A549 (cell line): ENCODE data around the gene PDGFD. TPM values are rescaled to one million over a fixed set of nuclear protein-coding genes. Genes with fewer than 3 reads are reported as not detected.

Experiments used
- ATAC-seq, 2 experiments: fragments of 200-7000 bp in 1 of 2; fragments of >200 bp in 1 of 2; cut with Nextera tagmentation in 1 of 2; cut with Tn5 transposase in 1 of 2; 3 replicates each; pipeline versions ENCODE4 v1.8.0 to v1.9.1; 2018 to 2020; ENCODE audit warnings: mild to moderate bottlenecking in 1 of 2, moderate library complexity in 1 of 2
- CTCF ChIA-PET: fragments of 300-600 bp; sonication (Branson Sonifier 250); formaldehyde crosslinking; extraction: SDS; loops from one replicate; lab custom pipeline; 2021; ENCODE audit warnings: antibody characterized with exemption, inconsistent platforms; lab: Yijun Ruan, JAX
- POLR2A ChIA-PET: fragments of 350-600 bp; formaldehyde crosslinking; extraction: SDS; loops from one replicate; lab custom pipeline; 2021; ENCODE audit warnings: antibody characterized with exemption, inconsistent platforms; lab: Yijun Ruan, JAX
- DNase-seq, 2 experiments: peaks; one replicate each; pipeline versions ENCODE4 v3.0.0 to v3.0.0-alpha.2; 2011 to 2016; ENCODE audit warnings: low read depth in 1 of 2, low spot score in 1 of 2
- FAIRE-seq: peaks from 2 replicates; lab custom pipeline; 2011; peaks lifted over from hg19 to GRCh38; lab: Jason Lieb, UNC
- H3K27ac ChIP-seq, 2 experiments: fragments of >200 bp; sonication (Bioruptor Twin); formaldehyde crosslinking; 3 replicates each; pipeline ENCODE4 v1.5.1; 2016 to 2017
- H3K4me1 ChIP-seq: fragments of >200 bp; sonication (Bioruptor Twin); formaldehyde crosslinking; 3 replicates; pipeline ENCODE4 v1.6.1; 2016
- H3K4me2 ChIP-seq: fragments of >200 bp; sonication (Bioruptor Twin); formaldehyde crosslinking; 3 replicates; pipeline ENCODE4 v1.6.1; 2016
- H3K4me3 ChIP-seq: fragments of >200 bp; sonication (Bioruptor Twin); formaldehyde crosslinking; 3 replicates; pipeline ENCODE4 v1.5.1; 2016
- H3K9me3 ChIP-seq: fragments of >200 bp; sonication (Bioruptor Twin); formaldehyde crosslinking; 3 replicates; pipeline ENCODE4 v1.6.1; 2016
- BHLHE40 ChIP-seq: IDR thresholded peaks from 2 replicates; pipeline ENCODE4 v1.6.1; 2012; ENCODE audit warnings: low read depth, low read length, inconsistent platforms
- CBX8 ChIP-seq: fragments of 200-600 bp; sonication (generic); IDR thresholded peaks from 2 replicates; pipeline ENCODE4 v1.6.1; 2016
- CHD4 ChIP-seq: fragments of 200-600 bp; sonication (generic); IDR thresholded peaks from 2 replicates; pipeline ENCODE4 v1.6.1; 2016; ENCODE audit warnings: antibody characterized with exemption, mild to moderate bottlenecking, borderline replicate concordance
- EHMT2 ChIP-seq: fragments of 200-600 bp; sonication (generic); IDR thresholded peaks from 2 replicates; pipeline ENCODE4 v1.6.1; 2016; ENCODE audit warnings: antibody characterized with exemption, low read depth, mild to moderate bottlenecking, moderate library complexity
- ESRRA ChIP-seq: fragments of 150-350 bp; IDR thresholded peaks from 2 replicates; pipeline ENCODE4 v1.6.1; 2014; ENCODE audit warnings: mild to moderate bottlenecking, low read length, borderline replicate concordance
- FOSL2 ChIP-seq, 2 experiments: fragments of 450-650 bp in 1 of 2; fragments of >200 bp in 1 of 2; sonication (Bioruptor Twin) in 1 of 2; formaldehyde crosslinking; IDR thresholded peaks; 2 replicates each; pipeline versions ENCODE4 v1.5.0 to v1.6.1; 2016 to 2020; ENCODE audit warnings: mild to moderate bottlenecking in 1 of 2, moderate library complexity in 1 of 2
- FOXS1 ChIP-seq: fragments of 250-450 bp; sonication (Bioruptor Pico); IDR thresholded peaks from 2 replicates; pipeline ENCODE4 v1.5.0; 2020; ENCODE audit warnings: mild to moderate bottlenecking, moderate library complexity
- HOXA7 ChIP-seq: fragments of 250-450 bp; sonication (Bioruptor Pico); IDR thresholded peaks from 2 replicates; pipeline ENCODE4 v1.5.0; 2020; ENCODE audit warnings: mild to moderate bottlenecking, moderate library complexity
- HOXB13 ChIP-seq: fragments of 250-450 bp; sonication (Bioruptor Pico); IDR thresholded peaks from 2 replicates; pipeline ENCODE4 v1.5.0; 2020; ENCODE audit warnings: low read depth, mild to moderate bottlenecking, moderate library complexity
- MAFK ChIP-seq: fragments of 450-650 bp; IDR thresholded peaks from 2 replicates; pipeline ENCODE4 v1.6.1; 2014; ENCODE audit not compliant: partially characterized antibody
- PHF8 ChIP-seq: fragments of 200-600 bp; sonication (generic); IDR thresholded peaks from 2 replicates; pipeline ENCODE4 v1.6.1; 2016; ENCODE audit warnings: low read depth, mild to moderate bottlenecking, antibody characterized with exemption, moderate library complexity, borderline replicate concordance
- POLR2AphosphoS2 ChIP-seq: conservative IDR thresholded peaks from 2 replicates; pipeline ENCODE4 v1.6.1; 2012; ENCODE audit warnings: low read length, improper control_type of control experiment, inconsistent platforms
- RCOR1 ChIP-seq: fragments of 150-350 bp; IDR thresholded peaks from 2 replicates; pipeline ENCODE4 v1.6.1; 2014; ENCODE audit warnings: antibody characterized with exemption, low read length, low read depth
- RFX5 ChIP-seq: fragments of 450-650 bp; IDR thresholded peaks from 2 replicates; pipeline ENCODE4 v1.7.1; 2014; ENCODE audit warnings: antibody characterized with exemption, mild to moderate bottlenecking, moderate library complexity
- SREBF2 ChIP-seq: fragments of 450-650 bp; IDR thresholded peaks from 2 replicates; pipeline ENCODE4 v1.6.1; 2014; ENCODE audit warnings: mild to moderate bottlenecking, moderate library complexity
- TFCP2L1 ChIP-seq: fragments of 250-450 bp; sonication (Bioruptor Pico); IDR thresholded peaks from 2 replicates; pipeline ENCODE4 v1.5.0; 2021; ENCODE audit warnings: mild to moderate bottlenecking
- ZSCAN20 ChIP-seq: fragments of 250-450 bp; sonication (Bioruptor Pico); IDR thresholded peaks from 2 replicates; pipeline ENCODE4 v1.8.0; 2022; ENCODE audit warnings: mild to moderate bottlenecking, moderate library complexity
- WGBS: methylation state at CpG from one replicate; pipeline ENCODE4 v1.1.6; 2017; ENCODE audit errors: missing lambda C conversion rate; 5-methylcytosine and 5-hydroxymethylcytosine counted together
- polyA plus RNA-seq, 4 experiments: library from polyadenylated mRNA; depleted of rRNA in 3 of 4; stranded (reverse); fragments of >200 nt; fragmentation: RNase III in 1 of 4; extraction: RNeasy Plus Mini Kit Qiagen cat#74134 plus additional on column Dnase treatment in 1 of 4; gene quantifications; 2 replicates in 3 of 4; 3 replicates in 1 of 4; pipeline ENCODE4 v1.2.3, GENCODE V29; 2011 to 2017
- TF ChIP-seq, protein P1 (sequence below): fragments of 200-600 bp; sonication (generic); IDR thresholded peaks from 2 replicates; pipeline ENCODE4 v1.6.1; 2016; ENCODE audit warnings: antibody characterized with exemption, mild to moderate bottlenecking, moderate library complexity
- TF ChIP-seq, protein P2 (sequence below): IDR thresholded peaks from 2 replicates; pipeline ENCODE4 v1.6.1; 2012
- TF ChIP-seq, protein P3 (sequence below): fragments of >200 bp; sonication (Bioruptor Twin); formaldehyde crosslinking; IDR thresholded peaks from 2 replicates; pipeline ENCODE4 v1.6.1; 2016
- TF ChIP-seq, protein P4 (sequence below): fragments of >200 bp; sonication (Bioruptor Twin); formaldehyde crosslinking; IDR thresholded peaks from 3 replicates; pipeline ENCODE4 v1.6.1; 2016

Gene PDGFD
- polyA plus RNA-seq, 2 of the 4 experiments (the other 2 are of a cell fraction) = 11.1 to 29.7 TPM

DNA sequence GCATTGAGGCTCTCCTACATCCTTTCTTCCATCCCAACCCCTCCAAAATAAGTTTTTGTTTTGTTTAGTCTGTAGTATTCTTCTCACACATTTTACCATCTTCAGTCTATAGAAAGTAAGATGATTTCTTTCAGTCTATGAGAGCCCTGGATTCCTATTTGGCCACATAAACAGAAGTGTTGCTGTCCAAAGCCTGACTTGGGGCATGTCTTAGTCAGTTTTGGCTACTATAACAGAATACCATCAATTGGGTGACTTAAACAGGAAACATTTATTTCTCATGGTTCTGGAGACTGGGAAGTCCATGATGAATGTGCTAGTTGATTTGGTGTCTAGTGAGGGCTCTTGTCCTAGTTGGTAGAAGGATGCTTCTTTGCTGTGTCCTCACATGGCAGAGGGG lies 274.3 kb downstream of the PDGFD start:
- FAIRE-seq = no peak
- POLR2A ChIA-PET = no interaction called here
- TF ChIP-seq, protein P1, sequence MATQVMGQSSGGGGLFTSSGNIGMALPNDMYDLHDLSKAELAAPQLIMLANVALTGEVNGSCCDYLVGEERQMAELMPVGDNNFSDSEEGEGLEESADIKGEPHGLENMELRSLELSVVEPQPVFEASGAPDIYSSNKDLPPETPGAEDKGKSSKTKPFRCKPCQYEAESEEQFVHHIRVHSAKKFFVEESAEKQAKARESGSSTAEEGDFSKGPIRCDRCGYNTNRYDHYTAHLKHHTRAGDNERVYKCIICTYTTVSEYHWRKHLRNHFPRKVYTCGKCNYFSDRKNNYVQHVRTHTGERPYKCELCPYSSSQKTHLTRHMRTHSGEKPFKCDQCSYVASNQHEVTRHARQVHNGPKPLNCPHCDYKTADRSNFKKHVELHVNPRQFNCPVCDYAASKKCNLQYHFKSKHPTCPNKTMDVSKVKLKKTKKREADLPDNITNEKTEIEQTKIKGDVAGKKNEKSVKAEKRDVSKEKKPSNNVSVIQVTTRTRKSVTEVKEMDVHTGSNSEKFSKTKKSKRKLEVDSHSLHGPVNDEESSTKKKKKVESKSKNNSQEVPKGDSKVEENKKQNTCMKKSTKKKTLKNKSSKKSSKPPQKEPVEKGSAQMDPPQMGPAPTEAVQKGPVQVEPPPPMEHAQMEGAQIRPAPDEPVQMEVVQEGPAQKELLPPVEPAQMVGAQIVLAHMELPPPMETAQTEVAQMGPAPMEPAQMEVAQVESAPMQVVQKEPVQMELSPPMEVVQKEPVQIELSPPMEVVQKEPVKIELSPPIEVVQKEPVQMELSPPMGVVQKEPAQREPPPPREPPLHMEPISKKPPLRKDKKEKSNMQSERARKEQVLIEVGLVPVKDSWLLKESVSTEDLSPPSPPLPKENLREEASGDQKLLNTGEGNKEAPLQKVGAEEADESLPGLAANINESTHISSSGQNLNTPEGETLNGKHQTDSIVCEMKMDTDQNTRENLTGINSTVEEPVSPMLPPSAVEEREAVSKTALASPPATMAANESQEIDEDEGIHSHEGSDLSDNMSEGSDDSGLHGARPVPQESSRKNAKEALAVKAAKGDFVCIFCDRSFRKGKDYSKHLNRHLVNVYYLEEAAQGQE = peak; percentile 53; the same call in 1 of the 2 replicates
- no peak for TF ChIP-seq PHF8
- TF ChIP-seq, all 56 proteins: peak for 1
- DNase-seq = no peak
- Histone ChIP-seq H3K4me3 (no peak overlapping the region), H3K4me1 (peaks cover 17% of the 10 kb centered on the region), H3K4me2 (no peak overlapping the region), H3K9me3 (peaks cover 8% of the 10 kb centered on the region; the same call in 2 of the 3 replicates), H3K27ac (no peak overlapping the region)
- ATAC-seq = no peak
- CTCF ChIA-PET = no interaction called here

DNA sequence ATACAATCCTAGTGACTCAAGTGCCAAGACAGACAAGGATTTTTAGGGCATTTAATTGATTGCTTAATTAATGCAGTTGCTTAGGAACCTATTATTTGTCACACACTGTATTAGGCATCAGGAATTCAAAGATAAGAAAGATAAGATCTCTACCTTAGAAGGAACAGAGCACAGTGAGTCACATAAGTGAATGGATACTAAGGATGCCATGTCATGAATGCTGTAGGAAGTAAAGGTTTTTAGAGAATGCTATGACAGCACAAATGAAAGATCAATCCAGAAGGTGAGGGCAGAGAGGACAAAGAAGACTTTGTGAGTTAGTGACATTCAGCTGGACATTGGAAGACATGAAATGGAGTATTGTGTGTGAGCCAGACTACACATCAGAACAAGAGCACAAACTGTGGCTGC lies 275.4 kb downstream of the PDGFD start:
- peaks cover 8% of the 10 kb centered on the region; the same call in 2 of the 3 replicates for H3K9me3 ChIP-seq
- no peak overlapping the region for H3K27ac ChIP-seq
- FAIRE-seq (no peak), DNase-seq (peak in 1 of 2 experiments; percentile 19), ATAC-seq (no peak)
- H3K4me1 ChIP-seq = peaks cover 15% of the 10 kb centered on the region
- ChIA-PET CTCF (no interaction called here), POLR2A (no interaction called here)
- H3K4me3 ChIP-seq = no peak overlapping the region
- TF ChIP-seq, protein P2, sequence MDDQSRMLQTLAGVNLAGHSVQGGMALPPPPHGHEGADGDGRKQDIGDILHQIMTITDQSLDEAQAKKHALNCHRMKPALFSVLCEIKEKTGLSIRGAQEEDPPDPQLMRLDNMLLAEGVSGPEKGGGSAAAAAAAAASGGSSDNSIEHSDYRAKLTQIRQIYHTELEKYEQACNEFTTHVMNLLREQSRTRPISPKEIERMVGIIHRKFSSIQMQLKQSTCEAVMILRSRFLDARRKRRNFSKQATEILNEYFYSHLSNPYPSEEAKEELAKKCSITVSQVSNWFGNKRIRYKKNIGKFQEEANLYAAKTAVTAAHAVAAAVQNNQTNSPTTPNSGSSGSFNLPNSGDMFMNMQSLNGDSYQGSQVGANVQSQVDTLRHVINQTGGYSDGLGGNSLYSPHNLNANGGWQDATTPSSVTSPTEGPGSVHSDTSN = no peak
- no peak for TF ChIP-seq EHMT2
- TF ChIP-seq, protein P3, sequence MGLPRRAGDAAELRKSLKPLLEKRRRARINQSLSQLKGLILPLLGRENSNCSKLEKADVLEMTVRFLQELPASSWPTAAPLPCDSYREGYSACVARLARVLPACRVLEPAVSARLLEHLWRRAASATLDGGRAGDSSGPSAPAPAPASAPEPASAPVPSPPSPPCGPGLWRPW = no peak
- no peak for TF ChIP-seq HOXB13
- peak; percentile 16 for TF ChIP-seq MAFK
- no peak for TF ChIP-seq PHF8
- no peak for TF ChIP-seq POLR2AphosphoS2
- TF ChIP-seq FOXS1 (CRISPR knock-in tag) = no peak
- TF ChIP-seq SREBF2 = no peak
- TF ChIP-seq ESRRA = no peak
- TF ChIP-seq FOSL2 (IDR thresholded peaks at IDR 0.05) = no peak
- 0 out of 2 replicates have a peak, but pooled peaks have one; percentile 13 for TF ChIP-seq FOSL2 (CRISPR knock-in tag; IDR thresholded peaks at IDR 0.05)
- no peak for TF ChIP-seq HOXA7 (CRISPR knock-in tag)
- no peak overlapping the region for H3K4me2 ChIP-seq

DNA sequence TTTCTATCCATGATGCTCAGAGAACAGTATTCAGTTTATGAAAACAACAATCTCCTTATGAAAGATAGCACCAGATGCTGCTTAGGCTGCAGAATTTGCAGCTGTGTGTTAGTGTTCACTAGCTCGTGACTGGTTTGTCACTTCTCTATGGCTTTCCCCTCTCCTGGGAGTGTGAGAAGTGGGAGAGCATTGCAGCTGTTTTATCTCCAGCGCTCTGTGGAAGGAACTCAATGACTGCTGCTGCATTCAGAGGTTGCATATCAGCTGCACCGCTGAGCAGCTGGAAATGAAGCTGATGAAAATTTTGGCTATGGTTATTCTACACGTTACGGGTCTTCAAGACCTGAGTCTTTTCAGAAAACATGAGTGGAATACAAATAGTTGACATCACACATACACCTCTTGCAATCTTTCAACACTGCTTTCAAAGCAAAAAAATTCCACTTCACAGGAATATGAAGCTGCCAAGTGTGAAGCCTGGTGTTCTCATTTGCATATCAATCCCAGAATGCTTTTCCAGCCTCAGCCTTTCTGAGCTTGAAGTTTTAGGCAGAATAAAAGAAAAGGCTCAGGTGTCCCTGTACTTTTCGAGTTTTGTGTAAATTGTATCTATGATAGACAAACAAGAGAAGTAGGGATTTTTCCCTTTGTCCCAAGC lies 276.8 kb downstream of the PDGFD start:
- ATAC-seq (no peak), DNase-seq (no peak), FAIRE-seq (no peak)
- Histone ChIP-seq H3K9me3 (peaks cover 8% of the 10 kb centered on the region; the same call in 2 of the 3 replicates), H3K4me3 (no peak overlapping the region), H3K27ac (no peak overlapping the region), H3K4me2 (no peak overlapping the region), H3K4me1 (peaks cover under 1% of the 10 kb centered on the region; the same call in 2 of the 3 replicates)
- WGBS = 67% methylated on average over 5 of the region's 6 CpGs
- POLR2A ChIA-PET = no interaction called here
- CTCF ChIA-PET = no interaction called here
- TF ChIP-seq MAFK (no peak), PHF8 (no peak), BHLHE40 (no peak), RFX5 (no peak), CHD4 (no peak), RCOR1 (no peak), ZSCAN20 (CRISPR knock-in tag) (no peak), TFCP2L1 (CRISPR knock-in tag) (no peak), CBX8 (no peak)
- TF ChIP-seq, protein P4, sequence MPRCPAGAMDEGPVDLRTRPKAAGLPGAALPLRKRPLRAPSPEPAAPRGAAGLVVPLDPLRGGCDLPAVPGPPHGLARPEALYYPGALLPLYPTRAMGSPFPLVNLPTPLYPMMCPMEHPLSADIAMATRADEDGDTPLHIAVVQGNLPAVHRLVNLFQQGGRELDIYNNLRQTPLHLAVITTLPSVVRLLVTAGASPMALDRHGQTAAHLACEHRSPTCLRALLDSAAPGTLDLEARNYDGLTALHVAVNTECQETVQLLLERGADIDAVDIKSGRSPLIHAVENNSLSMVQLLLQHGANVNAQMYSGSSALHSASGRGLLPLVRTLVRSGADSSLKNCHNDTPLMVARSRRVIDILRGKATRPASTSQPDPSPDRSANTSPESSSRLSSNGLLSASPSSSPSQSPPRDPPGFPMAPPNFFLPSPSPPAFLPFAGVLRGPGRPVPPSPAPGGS = no peak
- TF ChIP-seq, protein P2 = no peak
- TF ChIP-seq, protein P1 = no peak
